T-helper 17 cell (primary cell): ENCODE data around the gene CUL2. TPM values are rescaled to one million over a fixed set of nuclear protein-coding genes. Genes with fewer than 3 reads are reported as not detected.
"Not testable (repeated sequence)": the region's sequence is repeated elsewhere in the genome, so short reads cannot be mapped to it uniquely, and the experiment has no call there.

Experiments used
- ATAC-seq: fragments of 150-1000 bp; cut with Tn5 transposase; 2 replicates; pipeline ENCODE4 v1.10.0; 2021; ENCODE audit warnings: mild to moderate bottlenecking, moderate library complexity
- DNase-seq, 3 donors: peaks; one replicate each; pipeline versions ENCODE4 v3.0.0 to v3.0.0-alpha.2; 2020 to 2021
- H3K9me3 ChIP-seq: one replicate; pipeline ENCODE4 v1.7.0; 2013; ENCODE audit warnings: low read length, mild to moderate bottlenecking; ENCODE audit not compliant: control insufficient read depth, poor library complexity, severe bottlenecking
- H3K27ac Mint-ChIP-seq: one replicate; pipeline ENCODE4 v1.8.0; 2022; ENCODE audit warnings: mild to moderate bottlenecking, moderate library complexity, mixed read lengths
- H3K27me3 Mint-ChIP-seq: one replicate; pipeline ENCODE4 v1.8.0; 2022; ENCODE audit warnings: mixed read lengths
- H3K36me3 Mint-ChIP-seq: one replicate; pipeline ENCODE4 v1.8.0; 2022; ENCODE audit warnings: low read depth, mixed read lengths
- H3K4me1 Mint-ChIP-seq: one replicate; pipeline ENCODE4 v1.8.0; 2022; ENCODE audit warnings: mild to moderate bottlenecking, mixed read lengths
- H3K4me3 Mint-ChIP-seq: one replicate; pipeline ENCODE4 v1.8.0; 2022; ENCODE audit warnings: mild to moderate bottlenecking, moderate library complexity, mixed read lengths
- total RNA-seq, 4 donors: library from RNA in 2 of 4; stranded (reverse) in 2 of 4; gene quantifications; one replicate each; pipeline ENCODE4 v1.2.3 and lab custom pipeline; 2022 to 2026

Gene CUL2
- total RNA-seq, 2 donors from 2014 or later = 25.6 to 36.9 TPM

DNA sequence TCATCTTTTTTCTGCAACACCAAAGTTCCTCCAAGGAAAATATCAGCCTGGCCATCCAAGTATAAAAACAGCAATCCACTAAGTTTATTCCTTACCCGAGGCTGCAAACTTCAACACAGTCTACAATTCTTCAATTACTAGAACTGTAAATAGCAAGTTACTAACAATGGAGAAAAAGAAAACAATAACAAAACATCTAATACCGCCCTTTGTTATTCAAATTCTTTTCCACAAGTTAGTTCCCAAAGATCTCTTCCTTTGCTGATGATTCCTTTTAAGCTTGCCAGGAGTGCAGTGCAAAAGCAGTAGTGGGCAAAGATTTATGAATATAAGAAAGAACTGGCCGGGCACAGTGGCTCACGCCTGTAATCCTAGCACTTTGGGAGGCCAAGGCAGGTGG, 86.2 kb downstream of the CUL2 start:
- Mint-ChIP-seq H3K27me3 (no peaks in the 10 kb centered on the region), H3K27ac (no peak overlapping the region), H3K4me1 (no peaks in the 10 kb centered on the region), H3K36me3 (peaks cover 3% of the 10 kb centered on the region), H3K4me3 (no peak overlapping the region)
- DNase-seq = no peak
- ATAC-seq = no peak
- no peaks in the 10 kb centered on the region for H3K9me3 ChIP-seq

DNA sequence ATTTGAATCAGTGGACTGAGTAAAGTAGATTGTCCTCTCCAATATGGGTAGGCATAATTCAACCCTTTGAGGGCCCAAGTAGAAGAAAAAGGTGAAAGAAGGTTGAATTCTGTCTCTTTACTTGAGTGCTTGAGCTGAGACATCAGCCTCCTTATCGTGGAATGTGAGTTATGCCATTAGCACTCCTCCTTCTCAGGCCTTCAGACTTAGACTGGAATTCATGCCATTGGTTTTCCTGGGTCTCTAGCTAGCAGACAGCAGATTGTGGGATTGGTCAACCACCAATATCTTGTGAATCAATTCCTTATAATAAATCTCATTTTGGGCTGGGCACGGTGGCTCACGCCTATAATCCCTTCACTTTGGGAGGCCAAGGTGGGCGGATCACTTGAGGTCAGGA, 89.2 kb downstream of the CUL2 start:
- ATAC-seq = no peak
- no peak overlapping the region for H3K4me3 Mint-ChIP-seq
- H3K9me3 ChIP-seq = no peaks in the 10 kb centered on the region

DNA sequence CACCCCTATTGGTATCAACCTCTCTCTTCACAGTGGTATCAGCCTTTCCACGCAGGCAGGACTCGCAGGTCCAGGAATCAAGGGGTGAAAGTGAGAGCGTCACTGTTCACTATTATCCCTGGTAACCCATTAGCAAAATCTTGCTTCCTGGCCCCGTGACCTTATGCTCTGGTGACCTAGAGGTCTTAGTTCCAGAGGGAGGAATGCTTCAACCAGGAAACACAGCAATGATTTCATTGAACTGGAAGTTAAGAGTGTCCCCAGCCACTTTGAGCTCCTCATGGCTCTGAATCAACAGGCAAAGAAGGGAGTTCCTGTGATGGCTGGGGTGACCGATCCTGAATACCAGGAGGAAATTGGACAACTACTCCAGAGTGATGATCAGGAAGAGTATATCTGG, 90.6 kb downstream of the CUL2 start:
- H3K36me3 Mint-ChIP-seq = no peaks in the 10 kb centered on the region
- no peak overlapping the region for H3K4me3 Mint-ChIP-seq
- H3K9me3 ChIP-seq = no peaks in the 10 kb centered on the region
- no peak overlapping the region for H3K27ac Mint-ChIP-seq
- no peak for DNase-seq
- peaks cover 11% of the 10 kb centered on the region for H3K4me1 Mint-ChIP-seq
- H3K27me3 Mint-ChIP-seq = no peaks in the 10 kb centered on the region
- no peak for ATAC-seq

More for the DNA sequence above, 89.2 kb downstream of the CUL2 start:
- no peak for DNase-seq
- no peak overlapping the region for H3K27ac Mint-ChIP-seq
- H3K4me1 Mint-ChIP-seq = peaks cover 3% of the 10 kb centered on the region
- no peaks in the 10 kb centered on the region for H3K36me3 Mint-ChIP-seq
- H3K27me3 Mint-ChIP-seq = no peaks in the 10 kb centered on the region

DNA sequence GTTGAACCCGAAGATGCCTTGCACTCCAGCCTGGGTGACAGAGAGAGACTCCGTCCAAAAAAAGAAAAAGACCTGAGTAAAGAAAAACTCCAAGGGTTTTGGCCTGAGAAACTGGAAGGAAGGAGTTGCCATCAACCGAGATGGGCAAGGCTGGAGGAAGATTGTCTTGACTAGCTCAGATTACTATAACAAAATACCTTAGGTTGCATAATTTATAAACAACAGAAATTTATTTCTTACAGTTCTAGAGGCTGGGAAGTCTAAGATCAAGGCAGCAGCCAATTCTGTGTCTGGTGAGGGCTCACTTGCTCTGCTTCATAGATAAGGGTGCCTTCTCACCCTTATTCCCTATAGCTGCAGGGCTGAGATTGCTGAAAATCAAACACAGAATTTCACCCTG, 91.2 kb downstream of the CUL2 start:
- no peak overlapping the region for H3K27ac Mint-ChIP-seq
- H3K27me3 Mint-ChIP-seq = no peaks in the 10 kb centered on the region
- H3K4me3 Mint-ChIP-seq = no peak overlapping the region
- no peak for DNase-seq
- no peak for ATAC-seq
- no peaks in the 10 kb centered on the region for H3K9me3 ChIP-seq
- no peaks in the 10 kb centered on the region for H3K36me3 Mint-ChIP-seq
- peaks cover 16% of the 10 kb centered on the region for H3K4me1 Mint-ChIP-seq

DNA sequence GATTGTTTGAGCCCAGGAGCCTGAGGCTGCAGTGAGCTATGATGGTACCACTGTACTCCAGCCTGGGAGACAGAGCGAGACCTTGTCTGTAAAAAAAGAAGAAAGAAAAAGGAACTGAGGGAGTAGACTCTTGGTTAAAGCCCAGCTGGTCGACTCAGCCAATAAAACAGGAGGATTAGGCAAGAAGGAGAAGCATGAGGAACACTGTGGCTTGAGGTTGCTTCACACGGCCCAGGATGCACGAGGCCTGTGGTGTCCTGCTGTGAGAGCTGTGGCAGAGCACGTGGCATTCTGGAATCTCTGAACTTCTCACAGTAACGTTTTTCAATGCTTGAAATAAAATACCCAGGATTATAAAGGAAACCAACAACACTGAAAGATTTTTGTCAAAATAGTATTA, 93.3 kb downstream of the CUL2 start:
- H3K27ac Mint-ChIP-seq = peak overlapping the region; percentile 29
- no peak for ATAC-seq
- no peaks in the 10 kb centered on the region for H3K9me3 ChIP-seq
- H3K36me3 Mint-ChIP-seq = no peaks in the 10 kb centered on the region
- DNase-seq = no peak
- peaks cover 17% of the 10 kb centered on the region for H3K4me1 Mint-ChIP-seq
- no peak overlapping the region for H3K4me3 Mint-ChIP-seq
- H3K27me3 Mint-ChIP-seq = no peaks in the 10 kb centered on the region

DNA sequence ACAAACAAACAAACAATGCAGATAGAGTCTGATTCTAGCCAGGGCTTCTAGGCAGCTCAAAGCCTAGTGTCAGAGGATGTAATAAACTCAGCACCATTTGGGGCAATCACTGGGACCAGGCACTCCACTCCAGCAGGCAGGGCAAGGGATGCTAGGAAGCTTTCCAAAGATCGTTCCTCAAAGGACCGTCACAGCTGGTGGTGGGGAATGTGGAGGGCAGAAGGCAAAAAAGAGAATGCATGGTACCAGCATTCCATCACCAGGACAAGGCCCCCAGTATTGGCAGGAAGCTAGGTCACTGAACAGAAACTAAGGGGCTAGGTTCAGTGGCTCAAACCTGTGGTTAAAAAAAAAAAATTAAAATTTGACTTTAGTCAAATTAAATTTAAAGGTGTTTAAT, 94.2 kb downstream of the CUL2 start:
- H3K4me3 Mint-ChIP-seq = no peak overlapping the region
- peaks cover 17% of the 10 kb centered on the region for H3K4me1 Mint-ChIP-seq
- ATAC-seq (no peak), DNase-seq (no peak)
- H3K27ac Mint-ChIP-seq = no peak overlapping the region
- H3K9me3 ChIP-seq = no peaks in the 10 kb centered on the region
- no peaks in the 10 kb centered on the region for H3K27me3 Mint-ChIP-seq
- no peaks in the 10 kb centered on the region for H3K36me3 Mint-ChIP-seq

DNA sequence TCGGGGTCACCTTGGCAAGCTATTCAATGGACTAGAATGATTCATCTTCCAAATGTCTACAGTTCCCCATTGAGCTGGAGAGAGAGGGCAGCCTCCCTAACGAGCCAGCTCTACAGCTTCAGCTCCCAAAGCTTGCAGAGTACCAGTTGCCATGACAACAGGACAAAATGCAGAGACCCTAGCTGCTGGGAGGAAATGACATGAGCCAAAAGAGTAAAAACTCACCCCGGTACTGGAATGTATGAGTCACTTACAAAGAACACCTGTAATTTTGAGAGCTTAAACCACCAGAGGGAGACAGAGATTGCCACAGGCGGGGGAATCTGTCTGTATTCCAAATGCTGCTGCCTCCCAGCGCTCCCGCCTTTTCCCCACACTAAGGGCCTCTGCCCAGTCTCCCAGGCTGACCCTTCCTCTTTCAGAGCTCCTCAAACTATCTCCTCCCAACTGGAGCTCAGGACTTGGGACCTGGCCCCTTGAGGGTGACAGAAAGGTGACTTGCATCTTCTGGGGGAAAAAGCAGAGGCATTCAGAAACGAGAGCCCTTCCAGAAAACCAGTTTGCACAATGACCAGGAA, 95.5 kb downstream of the CUL2 start:
- Mint-ChIP-seq H3K27ac (no peak overlapping the region), H3K4me3 (no peak overlapping the region), H3K4me1 (peaks cover 17% of the 10 kb centered on the region), H3K27me3 (no peaks in the 10 kb centered on the region), H3K36me3 (no peaks in the 10 kb centered on the region)
- no peaks in the 10 kb centered on the region for H3K9me3 ChIP-seq
- ATAC-seq (peak; percentile 57), DNase-seq (peak in 1 of 3 donors; percentile 13)

DNA sequence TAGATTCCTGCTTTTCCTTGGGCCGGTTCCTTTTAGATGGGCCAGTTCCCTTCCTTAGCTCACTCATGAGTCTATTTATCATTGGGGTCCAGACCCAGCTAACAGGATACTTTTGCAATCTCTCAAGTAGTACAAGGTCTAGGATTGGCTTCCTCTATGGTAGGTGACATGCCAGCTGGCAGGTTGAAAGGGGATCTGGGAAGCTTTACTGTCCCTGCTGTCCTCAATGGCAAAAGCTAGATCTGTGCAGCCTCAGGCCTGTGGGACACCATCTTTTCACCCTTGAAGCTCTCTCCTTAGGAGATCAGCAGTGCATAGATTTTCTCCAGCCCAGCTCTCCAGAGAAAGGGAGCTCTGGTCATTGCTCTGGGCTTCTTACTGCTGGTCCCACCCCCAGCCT, 96.4 kb downstream of the CUL2 start:
- DNase-seq (no peak), ATAC-seq (no peak)
- Mint-ChIP-seq H3K27me3 (peaks cover 3% of the 10 kb centered on the region), H3K4me1 (peaks cover 17% of the 10 kb centered on the region), H3K4me3 (no peak overlapping the region), H3K36me3 (no peaks in the 10 kb centered on the region), H3K27ac (no peak overlapping the region)
- H3K9me3 ChIP-seq = no peaks in the 10 kb centered on the region

DNA sequence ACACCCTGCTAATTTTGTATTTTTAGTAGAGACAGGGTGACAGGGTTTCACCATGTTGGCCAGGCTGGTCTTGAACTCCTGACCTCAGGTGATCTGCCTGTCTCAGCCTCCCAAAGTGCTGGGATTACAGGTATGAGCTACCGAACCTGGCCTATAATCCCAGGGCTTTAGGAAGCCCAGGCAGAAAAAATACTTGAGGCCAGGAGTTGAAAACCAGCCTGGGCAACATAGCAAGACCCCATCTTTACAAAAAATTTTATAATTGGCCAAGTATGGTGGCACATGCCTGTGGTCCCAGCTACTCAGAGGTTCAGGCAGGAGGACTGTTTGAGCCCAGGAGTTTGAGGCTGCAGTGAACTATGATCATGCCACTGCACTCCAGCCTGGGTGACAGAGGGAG, 99.0 kb downstream of the CUL2 start:
- peaks cover 14% of the 10 kb centered on the region for H3K4me1 Mint-ChIP-seq
- H3K4me3 Mint-ChIP-seq, DNase-seq, ATAC-seq, H3K9me3 ChIP-seq, H3K36me3 Mint-ChIP-seq, H3K27ac Mint-ChIP-seq, H3K27me3 Mint-ChIP-seq: not testable (repeated sequence)

DNA sequence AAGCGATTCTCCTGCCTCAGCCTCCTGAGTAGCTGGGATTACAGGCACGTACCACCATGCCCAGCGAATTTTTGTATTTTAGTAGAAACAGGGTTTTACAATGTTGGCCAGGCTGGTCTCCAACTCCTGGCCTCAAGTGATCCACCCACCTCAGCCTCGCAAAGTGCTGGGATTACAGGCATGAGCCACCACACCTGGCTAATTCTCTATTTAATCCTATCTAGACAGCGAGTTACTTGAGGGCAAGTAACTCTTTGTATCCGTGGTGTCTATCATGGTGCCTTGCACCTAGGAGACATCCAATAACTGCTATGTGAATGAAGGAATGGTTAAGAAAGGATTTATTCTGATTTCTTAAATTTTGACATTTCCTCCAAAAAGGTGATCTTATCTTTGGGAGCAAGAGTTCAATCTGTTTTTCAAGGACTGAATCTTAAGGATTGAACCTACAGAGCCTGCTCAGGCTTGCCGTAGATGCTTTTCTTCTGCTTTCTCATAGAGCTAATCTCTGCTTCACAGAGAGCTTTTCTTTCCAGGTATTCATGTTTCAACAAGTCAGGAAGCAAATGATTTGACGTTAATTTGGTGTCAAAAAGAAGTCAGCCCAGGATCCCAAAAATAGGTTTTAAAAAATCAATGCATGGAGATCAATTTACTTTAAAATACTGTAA, 101.6 kb downstream of the CUL2 start:
- H3K4me1 Mint-ChIP-seq = no peaks in the 10 kb centered on the region
- H3K4me3 Mint-ChIP-seq = no peak overlapping the region
- no peak overlapping the region for H3K27ac Mint-ChIP-seq
- ATAC-seq = no peak
- H3K36me3 Mint-ChIP-seq = no peaks in the 10 kb centered on the region
- DNase-seq = no peak
- H3K27me3 Mint-ChIP-seq = peaks cover 8% of the 10 kb centered on the region
- H3K9me3 ChIP-seq = no peaks in the 10 kb centered on the region

DNA sequence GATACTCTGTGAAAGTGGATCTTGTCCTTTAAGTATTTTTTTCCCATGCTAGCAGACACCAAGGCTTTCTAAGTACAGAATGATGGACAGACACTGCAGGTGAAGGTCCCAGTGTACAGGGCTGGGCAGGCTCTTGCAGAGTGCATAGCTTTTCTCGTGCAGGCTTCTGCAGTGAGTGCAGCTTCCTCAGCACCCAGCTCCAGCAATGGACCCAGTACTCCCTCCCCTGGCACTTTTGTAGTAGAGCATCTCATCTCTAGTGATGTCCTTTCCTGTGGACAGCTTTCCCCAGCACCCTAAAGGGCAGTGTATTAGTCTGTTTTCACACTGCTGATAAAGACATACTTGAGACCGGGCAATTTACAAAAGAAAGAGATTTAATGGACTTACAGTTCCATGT, 104.3 kb downstream of the CUL2 start:
- Mint-ChIP-seq H3K4me3 (no peak overlapping the region), H3K4me1 (no peaks in the 10 kb centered on the region), H3K27me3 (peaks cover 8% of the 10 kb centered on the region), H3K36me3 (no peaks in the 10 kb centered on the region), H3K27ac (no peak overlapping the region)
- DNase-seq = no peak
- no peak for ATAC-seq
- no peaks in the 10 kb centered on the region for H3K9me3 ChIP-seq

DNA sequence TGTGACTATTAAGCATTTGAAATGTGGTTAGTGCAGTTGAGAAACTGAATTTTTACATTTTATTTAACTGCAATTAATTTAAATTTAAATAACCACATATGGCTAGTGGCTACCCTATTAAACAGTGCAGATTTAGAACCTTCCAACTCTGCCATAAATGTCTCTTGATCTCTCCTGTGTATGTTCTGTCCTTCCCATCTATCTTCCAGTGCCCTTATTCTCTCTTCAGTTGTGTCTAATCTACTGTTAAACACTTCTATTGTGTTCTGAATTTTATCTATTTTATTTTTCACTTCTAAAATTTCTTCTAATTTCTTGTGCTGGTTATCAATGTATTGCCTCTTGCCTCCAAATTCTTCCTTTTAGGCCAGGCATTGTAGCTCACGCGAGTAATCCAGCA, 105.0 kb downstream of the CUL2 start:
- Mint-ChIP-seq H3K4me1 (no peaks in the 10 kb centered on the region), H3K27me3 (peaks cover 8% of the 10 kb centered on the region), H3K27ac (no peak overlapping the region), H3K36me3 (no peaks in the 10 kb centered on the region), H3K4me3 (no peak overlapping the region)
- DNase-seq = no peak
- no peak for ATAC-seq
- no peaks in the 10 kb centered on the region for H3K9me3 ChIP-seq

DNA sequence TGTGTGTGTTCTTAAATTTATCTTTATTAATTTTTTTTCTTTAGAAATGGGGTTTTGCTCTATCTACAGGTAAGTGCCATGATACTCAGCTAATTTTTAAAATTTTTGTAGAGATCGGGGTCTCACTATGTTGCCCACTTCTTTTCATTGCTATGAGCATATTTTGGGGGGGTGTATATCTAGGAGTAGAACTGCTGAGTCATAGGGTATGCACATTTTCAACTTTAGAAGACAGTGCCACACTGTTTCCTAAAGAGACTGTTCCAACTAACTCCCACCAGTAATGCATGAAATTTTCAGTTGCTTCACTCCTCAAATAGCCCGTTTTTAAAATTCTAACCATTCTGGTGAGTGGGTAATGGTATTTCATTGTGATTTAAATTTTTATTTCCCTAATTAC, 108.3 kb downstream of the CUL2 start:
- no peaks in the 10 kb centered on the region for H3K4me1 Mint-ChIP-seq
- ATAC-seq = no peak
- no peaks in the 10 kb centered on the region for H3K9me3 ChIP-seq
- no peak for DNase-seq
- H3K36me3 Mint-ChIP-seq = no peaks in the 10 kb centered on the region
- no peak overlapping the region for H3K4me3 Mint-ChIP-seq
- H3K27me3 Mint-ChIP-seq = no peaks in the 10 kb centered on the region
- no peak overlapping the region for H3K27ac Mint-ChIP-seq

DNA sequence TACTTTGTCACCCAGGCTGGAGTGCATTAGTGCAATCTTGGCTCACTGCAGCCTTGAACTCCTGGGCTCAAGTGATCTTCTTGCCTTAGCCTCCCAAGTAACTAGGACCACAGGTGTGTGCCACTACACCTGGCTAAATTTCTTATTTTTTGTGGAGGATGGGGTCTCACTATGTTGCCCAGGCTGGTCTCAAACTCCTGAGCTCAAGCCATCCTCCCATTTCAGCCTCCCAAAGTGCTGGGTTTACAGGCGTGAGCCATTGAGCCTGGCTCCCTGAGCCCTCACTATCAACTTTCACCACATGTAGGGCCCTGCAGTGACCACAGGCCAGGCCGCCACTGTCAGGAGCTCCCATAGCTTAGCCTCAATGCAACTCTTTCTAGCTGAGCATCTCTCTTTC, 110.2 kb downstream of the CUL2 start:
- no peak for DNase-seq
- Mint-ChIP-seq H3K4me1 (no peaks in the 10 kb centered on the region), H3K4me3 (no peak overlapping the region), H3K36me3 (no peaks in the 10 kb centered on the region), H3K27ac (no peak overlapping the region), H3K27me3 (no peaks in the 10 kb centered on the region)
- H3K9me3 ChIP-seq = peaks cover 2% of the 10 kb centered on the region
- no peak for ATAC-seq
